Activated T-helper 1 cell treated with anti-CD3 and anti-CD28 coated beads, Interleukin-2, amount 50 U/mL, for 16 hours (primary cell): ENCODE measurements around the gene KRTAP4-7.
"Not testable (repeated sequence)": the region's sequence is repeated elsewhere in the genome, so short reads cannot be mapped to it uniquely, and the experiment has no call there.

Experiments
- DNase-seq, 2 donors: peaks; one replicate each; pipeline ENCODE4 v3.0.0-alpha.2; 2020; ENCODE audit warnings: low read depth in 1 of 2, low spot score in 1 of 2

Gene KRTAP4-7

GRCh38 chr17:41108728-41109386, 24.9 kb downstream of the KRTAP4-7 start:
- DNase-seq = not testable (repeated sequence)

- no peak for DNase-seq
Measured at GRCh38 chr17:41111151-41111885, 27.4 kb downstream of the KRTAP4-7 start.

- DNase-seq = no peak
Measured at GRCh38 chr17:41116297-41116696, 32.3 kb downstream of the KRTAP4-7 start.

GRCh38 chr17:41117846-41118386, 34.0 kb downstream of the KRTAP4-7 start, which contains the start of gene KRTAP4-11:
KRTAP4-11 (minus strand) TSS chr17:41118373; CDS start chr17:41118315, 58 bp downstream.
- not testable (repeated sequence) for DNase-seq

- no peak for DNase-seq
Measured at GRCh38 chr17:41118721-41119120, 34.8 kb downstream of the KRTAP4-7 start.

GRCh38 chr17:41119696-41120690, 36.0 kb downstream of the KRTAP4-7 start:
- not testable (repeated sequence) for DNase-seq

GRCh38 chr17:41121742-41122141, 37.8 kb downstream of the KRTAP4-7 start:
- no peak for DNase-seq

GRCh38 chr17:41123292-41123990, 39.5 kb downstream of the KRTAP4-7 start:
- DNase-seq = not testable (repeated sequence)

GRCh38 chr17:41123991-41124371, 40.0 kb downstream of the KRTAP4-7 start, which contains the start of gene KRTAP4-12:
KRTAP4-12 (minus strand) TSS chr17:41124182; CDS start chr17:41124122, 60 bp downstream.
- not testable (repeated sequence) for DNase-seq

- DNase-seq = no peak
Measured at GRCh38 chr17:41125064-41125463, 41.1 kb downstream of the KRTAP4-7 start.

GRCh38 chr17:41126412-41126811, 42.5 kb downstream of the KRTAP4-7 start:
- no peak for DNase-seq

GRCh38 chr17:41127371-41127770, 43.4 kb downstream of the KRTAP4-7 start:
- no peak for DNase-seq

- no peak for DNase-seq
Measured at GRCh38 chr17:41131979-41132378, 48.0 kb downstream of the KRTAP4-7 start.

GRCh38 chr17:41133880-41134735, 50.2 kb downstream of the KRTAP4-7 start:
- DNase-seq = no peak
